ENCODE data around the gene RB1.

Gene RB1

GRCh38 chr13:48500652-48501197 lies 197.2 kb downstream of the RB1 start:
- DNase-seq: no peak

- DNase-seq: no peak
These were observed 198.2 kb downstream of the RB1 start for GRCh38 chr13:48501705-48502104.

- no peak for DNase-seq
These were observed 199.2 kb downstream of the RB1 start for GRCh38 chr13:48502601-48503319.

GRCh38 chr13:48504606-48505005 lies 201.1 kb downstream of the RB1 start:
- DNase-seq: no peak

GRCh38 chr13:48505012-48505411 lies 201.5 kb downstream of the RB1 start:
- DNase-seq: no peak

GRCh38 chr13:48505597-48506091 lies 202.1 kb downstream of the RB1 start:
- no peak for DNase-seq

- DNase-seq: no peak
These were observed 202.6 kb downstream of the RB1 start for GRCh38 chr13:48506092-48506701.

- DNase-seq: no peak
These were observed 203.5 kb downstream of the RB1 start for GRCh38 chr13:48507021-48507420.

GRCh38 chr13:48508011-48508410 lies 204.5 kb downstream of the RB1 start:
- no peak for DNase-seq

GRCh38 chr13:48510698-48511097 lies 207.1 kb downstream of the RB1 start:
- DNase-seq: no peak

GRCh38 chr13:48511621-48512230 lies 208.2 kb downstream of the RB1 start:
- DNase-seq: no peak

GRCh38 chr13:48514793-48515192 lies 211.2 kb downstream of the RB1 start:
- no peak for DNase-seq

GRCh38 chr13:48515732-48516131 lies 212.2 kb downstream of the RB1 start:
- DNase-seq: no peak

- DNase-seq: no peak
These were observed 214.5 kb downstream of the RB1 start for GRCh38 chr13:48518083-48518482.

GRCh38 chr13:48526286-48526685 lies 222.7 kb downstream of the RB1 start:
- DNase-seq: no peak

- DNase-seq: no peak
These were observed 224.4 kb downstream of the RB1 start for GRCh38 chr13:48527955-48528354.

- no peak for DNase-seq
These were observed 225.2 kb downstream of the RB1 start for GRCh38 chr13:48528720-48529119.

- DNase-seq: no peak
These were observed 227.3 kb downstream of the RB1 start for GRCh38 chr13:48530833-48531232.
